ENCODE data around the gene CYSRT1. TPM values are rescaled to one million over a fixed set of nuclear protein-coding genes. Genes with fewer than 3 reads are reported as not detected.
A peak's percentile ranks its signal among the peaks of the same experiment; 100 is the strongest.

Gene CYSRT1
- 0.17 and 0.94 TPM in 2 replicates for total RNA-seq

- TF ChIP-seq CTCF (conservative IDR thresholded peaks at IDR 0.05; ENCODE audit: low read depth, low read length) = no peak
- H3K4me3 ChIP-seq (ENCODE audit: low read depth, low read length) = peak within 1 kb of the TSS; percentile 91
- no peak for DNase-seq (ENCODE audit: low read depth)
Measured at GRCh38 chr9:137224830-137225694, at the start of gene CYSRT1. TSS of gene CYSRT1 (plus strand) at chr9:137225174. CDS start at chr9:137225622, 448 bp downstream.

- DNase-seq (ENCODE audit: low read depth) = no peak
- H3K4me3 ChIP-seq (ENCODE audit: low read depth, low read length) = no peak overlapping the region
- peak; percentile 27 for TF ChIP-seq CTCF (conservative IDR thresholded peaks at IDR 0.05; ENCODE audit: low read depth, low read length)
Measured at GRCh38 chr9:137175345-137175961, 49.5 kb upstream of the CYSRT1 start.

GRCh38 chr9:137176302-137177182 lies 48.4 kb upstream of the CYSRT1 start:
- no peak overlapping the region for H3K4me3 ChIP-seq (ENCODE audit: low read depth, low read length)
- TF ChIP-seq CTCF (conservative IDR thresholded peaks at IDR 0.05; ENCODE audit: low read depth, low read length) = peak; percentile 70
- DNase-seq (ENCODE audit: low read depth) = no peak

GRCh38 chr9:137178201-137178938 lies 46.6 kb upstream of the CYSRT1 start:
- DNase-seq (ENCODE audit: low read depth) = no peak
- TF ChIP-seq CTCF (conservative IDR thresholded peaks at IDR 0.05; ENCODE audit: low read depth, low read length) = no peak
- H3K4me3 ChIP-seq (ENCODE audit: low read depth, low read length) = no peak overlapping the region

GRCh38 chr9:137178939-137179630 lies 45.9 kb upstream of the CYSRT1 start:
- TF ChIP-seq CTCF (conservative IDR thresholded peaks at IDR 0.05; ENCODE audit: low read depth, low read length) = no peak
- no peak for DNase-seq (ENCODE audit: low read depth)
- H3K4me3 ChIP-seq (ENCODE audit: low read depth, low read length) = no peak overlapping the region

GRCh38 chr9:137179761-137180160 lies 45.2 kb upstream of the CYSRT1 start:
- DNase-seq (ENCODE audit: low read depth) = no peak
- no peak for TF ChIP-seq CTCF (conservative IDR thresholded peaks at IDR 0.05; ENCODE audit: low read depth, low read length)
- no peak overlapping the region for H3K4me3 ChIP-seq (ENCODE audit: low read depth, low read length)
